ENCODE measurements around the gene MSH3. TPM values are rescaled to one million over a fixed set of nuclear protein-coding genes. Genes with fewer than 3 reads are reported as not detected.

MSH3 gene
- 19.9 and 25.6 TPM in 2 replicates for total RNA-seq

GRCh38 chr5:80654391-80655230 is at the start of gene MSH3, which contains the start of gene DHFR:
TSS of gene MSH3 (plus strand) at chr5:80654652. CDS start at chr5:80654728, 76 bp downstream.
TSS of gene DHFR (minus strand) at chr5:80654983. CDS start at chr5:80654489, 494 bp downstream.

Other genes with a start within 250 kb of the MSH3 start
- 31.8 and 37.9 TPM in 2 replicates for gene ZFYVE16, start 246.6 kb upstream of the MSH3 start, total RNA-seq
- 4.6 and 11.3 TPM in 2 replicates for gene FAM151B, start 166.6 kb upstream of the MSH3 start, total RNA-seq
- not detected in 2 replicates for gene ANKRD34B, start 84.4 kb upstream of the MSH3 start, total RNA-seq
- 8.0 and 14.8 TPM in 2 replicates for gene DHFR, start 331 bp downstream of the MSH3 start, total RNA-seq

Data from smooth muscle cell of the umbilical artery (primary cell).